ENCODE results near the gene AK9. TPM values are rescaled to one million over a fixed set of nuclear protein-coding genes. Genes with fewer than 3 reads are reported as not detected.
"Not testable (repeated sequence)": the region's sequence is repeated elsewhere in the genome, so short reads cannot be mapped to it uniquely, and the experiment has no call there.

Gene AK9
- total RNA-seq, 1 donor from 2014 or later, result 10.4 TPM

- DNase-seq (ENCODE audit: low read depth), result no peak
These were observed 5.4 kb upstream of the AK9 start for GRCh38 chr6:109696355-109696754.

GRCh38 chr6:109695468-109695867, 4.5 kb upstream of the AK9 start:
- DNase-seq (ENCODE audit: low read depth), result no peak

- no peak for DNase-seq (ENCODE audit: low read depth)
These were observed 2.1 kb upstream of the AK9 start for GRCh38 chr6:109693111-109693510.

- peak; percentile 55 for DNase-seq (ENCODE audit: low read depth)
These were observed 647 bp downstream of the AK9 start for GRCh38 chr6:109690373-109690736.

GRCh38 chr6:109687271-109687761, 3.7 kb downstream of the AK9 start:
- peak; percentile 80 for DNase-seq (ENCODE audit: low read depth)

GRCh38 chr6:109686566-109687265, 4.3 kb downstream of the AK9 start:
- peak; percentile 13 for DNase-seq (ENCODE audit: low read depth)

- DNase-seq (ENCODE audit: low read depth), result not testable (repeated sequence)
These were observed 12.1 kb downstream of the AK9 start for GRCh38 chr6:109678661-109679505.

- DNase-seq (ENCODE audit: low read depth), result no peak
These were observed 12.8 kb downstream of the AK9 start for GRCh38 chr6:109678240-109678639.

- no peak for DNase-seq (ENCODE audit: low read depth)
These were observed 14.3 kb downstream of the AK9 start for GRCh38 chr6:109676724-109677123.

GRCh38 chr6:109672839-109673238, 18.2 kb downstream of the AK9 start:
- DNase-seq (ENCODE audit: low read depth), result no peak

- no peak for DNase-seq (ENCODE audit: low read depth)
These were observed 18.8 kb downstream of the AK9 start for GRCh38 chr6:109672175-109672574.

GRCh38 chr6:109671733-109672132, 19.3 kb downstream of the AK9 start:
- no peak for DNase-seq (ENCODE audit: low read depth)

GRCh38 chr6:109669811-109670210, 21.2 kb downstream of the AK9 start:
- DNase-seq (ENCODE audit: low read depth), result no peak

- no peak for DNase-seq (ENCODE audit: low read depth)
These were observed 28.8 kb downstream of the AK9 start for GRCh38 chr6:109662192-109662591.

GRCh38 chr6:109660526-109661320, 30.3 kb downstream of the AK9 start:
- DNase-seq (ENCODE audit: low read depth), result no peak

- no peak for DNase-seq (ENCODE audit: low read depth)
These were observed 35.2 kb downstream of the AK9 start for GRCh38 chr6:109655761-109656262.

GRCh38 chr6:109653264-109653663, 37.7 kb downstream of the AK9 start:
- DNase-seq (ENCODE audit: low read depth), result no peak

- no peak for DNase-seq (ENCODE audit: low read depth)
These were observed 46.9 kb downstream of the AK9 start for GRCh38 chr6:109644131-109644530.

GRCh38 chr6:109632405-109632804, 58.6 kb downstream of the AK9 start:
- DNase-seq (ENCODE audit: low read depth), result no peak

GRCh38 chr6:109631403-109631802, 59.6 kb downstream of the AK9 start:
- DNase-seq (ENCODE audit: low read depth), result no peak
